ENCODE data around the gene GALNT18.

The GALNT18 gene

GRCh38 chr11:11598243-11598642 is 23.6 kb downstream of the GALNT18 start:
- no peak overlapping the region for H2AFZ ChIP-seq (ENCODE audit: low read depth, low read length)
- H3K9me3 ChIP-seq (ENCODE audit: low read length) = no peaks in the 10 kb centered on the region
- no peaks in the 10 kb centered on the region for H3K4me1 ChIP-seq (ENCODE audit: insufficient read depth, low read length)
- no peak overlapping the region for H3K4me3 ChIP-seq (ENCODE audit: low read length)
- H3K36me3 ChIP-seq (ENCODE audit: insufficient read depth, low read length) = no peaks in the 10 kb centered on the region
- H3K27me3 ChIP-seq (ENCODE audit: insufficient read depth, low read length) = no peaks in the 10 kb centered on the region

- H2AFZ ChIP-seq (ENCODE audit: low read depth, low read length) = no peak overlapping the region
- no peaks in the 10 kb centered on the region for H3K9me3 ChIP-seq (ENCODE audit: low read length)
- H3K27me3 ChIP-seq (ENCODE audit: insufficient read depth, low read length) = no peaks in the 10 kb centered on the region
- H3K4me3 ChIP-seq (ENCODE audit: low read length) = no peak overlapping the region
- no peaks in the 10 kb centered on the region for H3K36me3 ChIP-seq (ENCODE audit: insufficient read depth, low read length)
- no peaks in the 10 kb centered on the region for H3K4me1 ChIP-seq (ENCODE audit: insufficient read depth, low read length)
Observed at GRCh38 chr11:11594162-11594561, 27.6 kb downstream of the GALNT18 start.

GRCh38 chr11:11592146-11592684 is 29.6 kb downstream of the GALNT18 start:
- Histone ChIP-seq H3K4me3 (ENCODE audit: low read length) (no peak overlapping the region), H3K4me1 (ENCODE audit: insufficient read depth, low read length) (no peaks in the 10 kb centered on the region), H2AFZ (ENCODE audit: low read depth, low read length) (no peak overlapping the region), H3K9me3 (ENCODE audit: low read length) (no peaks in the 10 kb centered on the region), H3K27me3 (ENCODE audit: insufficient read depth, low read length) (no peaks in the 10 kb centered on the region), H3K36me3 (ENCODE audit: insufficient read depth, low read length) (no peaks in the 10 kb centered on the region)

- Histone ChIP-seq H3K4me1 (ENCODE audit: insufficient read depth, low read length) (no peaks in the 10 kb centered on the region), H3K36me3 (ENCODE audit: insufficient read depth, low read length) (no peaks in the 10 kb centered on the region), H3K27me3 (ENCODE audit: insufficient read depth, low read length) (no peaks in the 10 kb centered on the region), H3K4me3 (ENCODE audit: low read length) (no peak overlapping the region), H2AFZ (ENCODE audit: low read depth, low read length) (no peak overlapping the region), H3K9me3 (ENCODE audit: low read length) (no peaks in the 10 kb centered on the region)
Observed at GRCh38 chr11:11589437-11589836, 32.4 kb downstream of the GALNT18 start.

GRCh38 chr11:11588891-11589290 is 32.9 kb downstream of the GALNT18 start:
- no peaks in the 10 kb centered on the region for H3K36me3 ChIP-seq (ENCODE audit: insufficient read depth, low read length)
- H3K9me3 ChIP-seq (ENCODE audit: low read length) = no peaks in the 10 kb centered on the region
- no peak overlapping the region for H3K4me3 ChIP-seq (ENCODE audit: low read length)
- H3K4me1 ChIP-seq (ENCODE audit: insufficient read depth, low read length) = no peaks in the 10 kb centered on the region
- H2AFZ ChIP-seq (ENCODE audit: low read depth, low read length) = no peak overlapping the region
- no peaks in the 10 kb centered on the region for H3K27me3 ChIP-seq (ENCODE audit: insufficient read depth, low read length)

GRCh38 chr11:11588243-11588642 is 33.6 kb downstream of the GALNT18 start:
- H3K9me3 ChIP-seq (ENCODE audit: low read length) = no peaks in the 10 kb centered on the region
- no peak overlapping the region for H3K4me3 ChIP-seq (ENCODE audit: low read length)
- H3K36me3 ChIP-seq (ENCODE audit: insufficient read depth, low read length) = no peaks in the 10 kb centered on the region
- no peak overlapping the region for H2AFZ ChIP-seq (ENCODE audit: low read depth, low read length)
- H3K27me3 ChIP-seq (ENCODE audit: insufficient read depth, low read length) = no peaks in the 10 kb centered on the region
- H3K4me1 ChIP-seq (ENCODE audit: insufficient read depth, low read length) = no peaks in the 10 kb centered on the region

GRCh38 chr11:11587122-11587521 is 34.7 kb downstream of the GALNT18 start:
- H3K27me3 ChIP-seq (ENCODE audit: insufficient read depth, low read length) = no peaks in the 10 kb centered on the region
- no peaks in the 10 kb centered on the region for H3K4me1 ChIP-seq (ENCODE audit: insufficient read depth, low read length)
- no peaks in the 10 kb centered on the region for H3K36me3 ChIP-seq (ENCODE audit: insufficient read depth, low read length)
- H3K9me3 ChIP-seq (ENCODE audit: low read length) = no peaks in the 10 kb centered on the region
- no peak overlapping the region for H2AFZ ChIP-seq (ENCODE audit: low read depth, low read length)
- H3K4me3 ChIP-seq (ENCODE audit: low read length) = no peak overlapping the region

GRCh38 chr11:11586465-11586864 is 35.3 kb downstream of the GALNT18 start:
- H3K36me3 ChIP-seq (ENCODE audit: insufficient read depth, low read length) = no peaks in the 10 kb centered on the region

GRCh38 chr11:11584937-11585336 is 36.9 kb downstream of the GALNT18 start:
- H3K4me3 ChIP-seq (ENCODE audit: low read length) = no peak overlapping the region
- H2AFZ ChIP-seq (ENCODE audit: low read depth, low read length) = no peak overlapping the region
- no peaks in the 10 kb centered on the region for H3K4me1 ChIP-seq (ENCODE audit: insufficient read depth, low read length)
- no peaks in the 10 kb centered on the region for H3K9me3 ChIP-seq (ENCODE audit: low read length)
- no peaks in the 10 kb centered on the region for H3K36me3 ChIP-seq (ENCODE audit: insufficient read depth, low read length)
- no peaks in the 10 kb centered on the region for H3K27me3 ChIP-seq (ENCODE audit: insufficient read depth, low read length)

More at GRCh38 chr11:11586465-11586864, 35.3 kb downstream of the GALNT18 start:
- no peaks in the 10 kb centered on the region for H3K9me3 ChIP-seq (ENCODE audit: low read length)
- no peaks in the 10 kb centered on the region for H3K4me1 ChIP-seq (ENCODE audit: insufficient read depth, low read length)
- no peak overlapping the region for H3K4me3 ChIP-seq (ENCODE audit: low read length)
- no peak overlapping the region for H2AFZ ChIP-seq (ENCODE audit: low read depth, low read length)
- H3K27me3 ChIP-seq (ENCODE audit: insufficient read depth, low read length) = no peaks in the 10 kb centered on the region

- Histone ChIP-seq H2AFZ (ENCODE audit: low read depth, low read length) (no peak overlapping the region), H3K4me1 (ENCODE audit: insufficient read depth, low read length) (no peaks in the 10 kb centered on the region), H3K36me3 (ENCODE audit: insufficient read depth, low read length) (no peaks in the 10 kb centered on the region), H3K27me3 (ENCODE audit: insufficient read depth, low read length) (no peaks in the 10 kb centered on the region), H3K4me3 (ENCODE audit: low read length) (no peak overlapping the region), H3K9me3 (ENCODE audit: low read length) (no peaks in the 10 kb centered on the region)
Observed at GRCh38 chr11:11584530-11584810, 37.3 kb downstream of the GALNT18 start.

GRCh38 chr11:11583801-11584529 is 37.8 kb downstream of the GALNT18 start:
- Histone ChIP-seq H3K27me3 (ENCODE audit: insufficient read depth, low read length) (no peaks in the 10 kb centered on the region), H3K9me3 (ENCODE audit: low read length) (no peaks in the 10 kb centered on the region), H3K4me1 (ENCODE audit: insufficient read depth, low read length) (no peaks in the 10 kb centered on the region), H3K36me3 (ENCODE audit: insufficient read depth, low read length) (no peaks in the 10 kb centered on the region), H3K4me3 (ENCODE audit: low read length) (no peak overlapping the region), H2AFZ (ENCODE audit: low read depth, low read length) (no peak overlapping the region)

- Histone ChIP-seq H3K4me3 (ENCODE audit: low read length) (no peak overlapping the region), H3K9me3 (ENCODE audit: low read length) (no peaks in the 10 kb centered on the region), H2AFZ (ENCODE audit: low read depth, low read length) (no peak overlapping the region), H3K4me1 (ENCODE audit: insufficient read depth, low read length) (no peaks in the 10 kb centered on the region), H3K27me3 (ENCODE audit: insufficient read depth, low read length) (no peaks in the 10 kb centered on the region), H3K36me3 (ENCODE audit: insufficient read depth, low read length) (no peaks in the 10 kb centered on the region)
Observed at GRCh38 chr11:11582011-11582701, 39.6 kb downstream of the GALNT18 start.

- Histone ChIP-seq H3K27me3 (ENCODE audit: insufficient read depth, low read length) (no peaks in the 10 kb centered on the region), H2AFZ (ENCODE audit: low read depth, low read length) (no peak overlapping the region), H3K4me1 (ENCODE audit: insufficient read depth, low read length) (no peaks in the 10 kb centered on the region), H3K9me3 (ENCODE audit: low read length) (no peaks in the 10 kb centered on the region), H3K36me3 (ENCODE audit: insufficient read depth, low read length) (no peaks in the 10 kb centered on the region), H3K4me3 (ENCODE audit: low read length) (no peak overlapping the region)
Observed at GRCh38 chr11:11581481-11581880, 40.3 kb downstream of the GALNT18 start.

All from neuron (in vitro differentiated cells).